Measurements from ENCODE around the gene MPLKIP. TPM values are rescaled to one million over a fixed set of nuclear protein-coding genes. Genes with fewer than 3 reads are reported as not detected.
"Not testable (repeated sequence)": the region's sequence is repeated elsewhere in the genome, so short reads cannot be mapped to it uniquely, and the experiment has no call there.

MPLKIP gene
- polyA plus RNA-seq (2013) = 41.5 TPM

GRCh38 chr7:40134428-40135316, at the start of gene MPLKIP, which contains the start of gene SUGCT:
TSS of gene MPLKIP (minus strand) at chr7:40134622. CDS start at chr7:40134567, 55 bp downstream.
TSS of gene SUGCT (plus strand) at chr7:40135005.
- under 1% methylated on average over 46 of the region's 75 CpGs for WGBS (ENCODE audit: insufficient coverage)
- H3K4me1 ChIP-seq (ENCODE audit: control extremely low read depth in 1 of 4, control insufficient read depth in 4 of 4, insufficient read depth in 4 of 4, low read length in 3 of 4) = peaks cover 5 to 20% (median 12%) of the 10 kb centered on the region in 4 experiments
- no peaks in the 10 kb centered on the region for H3K36me3 ChIP-seq (ENCODE audit: control insufficient read depth in 4 of 4, insufficient read depth in 4 of 4, low read length in 3 of 4)
- H3K9me3 ChIP-seq (ENCODE audit: control extremely low read depth in 1 of 5, control insufficient read depth in 4 of 5, insufficient read depth in 2 of 5, low read depth in 1 of 5, low read length in 4 of 5) = peaks cover 0 to 2% (median 0%) of the 10 kb centered on the region in 5 experiments
- DNase-seq = peak; percentile 92 to 96 (median 95)
- ChIA-PET CTCF (interaction anchor here (0.6 to 1.7 kb wide), 2 partner anchors 8 to 9 kb away, joined by 3 to 12 read pairs; no protein-coding TSS in a partner anchor), POLR2A (no interaction called here)
- H3K27me3 ChIP-seq (replicated peaks in 2 of 5; ENCODE audit: control insufficient read depth in 4 of 5, insufficient read depth in 5 of 5, low read length in 4 of 5) = peaks cover 0 to 4% (median 0%) of the 10 kb centered on the region in 5 experiments
- peak within 1 kb of the TSS; percentile 93 to 96 for H3K27ac ChIP-seq (ENCODE audit: insufficient read depth in 1 of 2, low read depth in 1 of 2, low read length in 2 of 2, poor library complexity in 1 of 2, severe bottlenecking in 2 of 2)
- H3K4me3 ChIP-seq (ENCODE audit: control insufficient read depth in 1 of 7, extremely low read depth in 1 of 7, insufficient read depth in 4 of 7, low read depth in 2 of 7, low read length in 6 of 7) = peak within 1 kb of the TSS; percentile 84 to 99 (median 95)

GRCh38 chr7:40182452-40182851, 48.0 kb upstream of the MPLKIP start:
- POLR2A ChIA-PET = no interaction called here
- 100% methylated on average over 1 of the region's 4 CpGs for WGBS (ENCODE audit: insufficient coverage)
- H3K9me3 ChIP-seq (ENCODE audit: control extremely low read depth in 1 of 5, control insufficient read depth in 4 of 5, insufficient read depth in 2 of 5, low read depth in 1 of 5, low read length in 4 of 5) = no peaks in the 10 kb centered on the region
- H3K4me1 ChIP-seq (ENCODE audit: control extremely low read depth in 1 of 4, control insufficient read depth in 4 of 4, insufficient read depth in 4 of 4, low read length in 3 of 4) = no peaks in the 10 kb centered on the region
- H3K27me3 ChIP-seq (replicated peaks in 2 of 5; ENCODE audit: control insufficient read depth in 4 of 5, insufficient read depth in 5 of 5, low read length in 4 of 5) = no peaks in the 10 kb centered on the region
- H3K36me3 ChIP-seq (ENCODE audit: control insufficient read depth in 4 of 4, insufficient read depth in 4 of 4, low read length in 3 of 4) = no peaks in the 10 kb centered on the region
- H3K27ac ChIP-seq (ENCODE audit: insufficient read depth in 1 of 2, low read depth in 1 of 2, low read length in 2 of 2, poor library complexity in 1 of 2, severe bottlenecking in 2 of 2) = no peak overlapping the region
- H3K4me3 ChIP-seq (ENCODE audit: control insufficient read depth in 1 of 7, extremely low read depth in 1 of 7, insufficient read depth in 4 of 7, low read depth in 2 of 7, low read length in 6 of 7) = no peak overlapping the region
- DNase-seq = no peak
- CTCF ChIA-PET = interaction anchor here (0.7 to 1.4 kb wide), 2 partner anchors 10 to 51 kb away, joined by 3 to 4 read pairs; no protein-coding TSS in a partner anchor

- WGBS (ENCODE audit: insufficient coverage) = 80% methylated on average over 1 of the region's 5 CpGs
- no peaks in the 10 kb centered on the region for H3K4me1 ChIP-seq (ENCODE audit: control extremely low read depth in 1 of 4, control insufficient read depth in 4 of 4, insufficient read depth in 4 of 4, low read length in 3 of 4)
- ChIA-PET CTCF (no interaction called here), POLR2A (no interaction called here)
- H3K9me3 ChIP-seq (ENCODE audit: control extremely low read depth in 1 of 5, control insufficient read depth in 4 of 5, insufficient read depth in 2 of 5, low read depth in 1 of 5, low read length in 4 of 5) = no peaks in the 10 kb centered on the region
- H3K36me3 ChIP-seq (ENCODE audit: control insufficient read depth in 4 of 4, insufficient read depth in 4 of 4, low read length in 3 of 4) = no peaks in the 10 kb centered on the region
- H3K4me3 ChIP-seq (ENCODE audit: control insufficient read depth in 1 of 7, extremely low read depth in 1 of 7, insufficient read depth in 4 of 7, low read depth in 2 of 7, low read length in 6 of 7) = no peak overlapping the region
- no peak overlapping the region for H3K27ac ChIP-seq (ENCODE audit: insufficient read depth in 1 of 2, low read depth in 1 of 2, low read length in 2 of 2, poor library complexity in 1 of 2, severe bottlenecking in 2 of 2)
- DNase-seq = no peak
- no peaks in the 10 kb centered on the region for H3K27me3 ChIP-seq (replicated peaks in 2 of 5; ENCODE audit: control insufficient read depth in 4 of 5, insufficient read depth in 5 of 5, low read length in 4 of 5)
These were observed 42.6 kb upstream of the MPLKIP start for GRCh38 chr7:40177071-40177470.

- Histone ChIP-seq H3K27me3 (replicated peaks in 2 of 5; ENCODE audit: control insufficient read depth in 4 of 5, insufficient read depth in 5 of 5, low read length in 4 of 5) (no peaks in the 10 kb centered on the region), H3K4me1 (ENCODE audit: control extremely low read depth in 1 of 4, control insufficient read depth in 4 of 4, insufficient read depth in 4 of 4, low read length in 3 of 4) (no peaks in the 10 kb centered on the region), H3K4me3 (ENCODE audit: control insufficient read depth in 1 of 7, extremely low read depth in 1 of 7, insufficient read depth in 4 of 7, low read depth in 2 of 7, low read length in 6 of 7) (no peak overlapping the region), H3K27ac (ENCODE audit: insufficient read depth in 1 of 2, low read depth in 1 of 2, low read length in 2 of 2, poor library complexity in 1 of 2, severe bottlenecking in 2 of 2) (no peak overlapping the region), H3K36me3 (ENCODE audit: control insufficient read depth in 4 of 4, insufficient read depth in 4 of 4, low read length in 3 of 4) (no peaks in the 10 kb centered on the region), H3K9me3 (ENCODE audit: control extremely low read depth in 1 of 5, control insufficient read depth in 4 of 5, insufficient read depth in 2 of 5, low read depth in 1 of 5, low read length in 4 of 5) (no peaks in the 10 kb centered on the region)
- ChIA-PET CTCF (no interaction called here), POLR2A (no interaction called here)
- DNase-seq = no peak
- 98% methylated on average over 6 of the region's 9 CpGs for WGBS (ENCODE audit: insufficient coverage)
These were observed 41.5 kb upstream of the MPLKIP start for GRCh38 chr7:40175725-40176510.

- H3K4me3 ChIP-seq (ENCODE audit: control insufficient read depth in 1 of 7, extremely low read depth in 1 of 7, insufficient read depth in 4 of 7, low read depth in 2 of 7, low read length in 6 of 7); DNase-seq; POLR2A ChIA-PET; H3K27me3 ChIP-seq (replicated peaks in 2 of 5; ENCODE audit: control insufficient read depth in 4 of 5, insufficient read depth in 5 of 5, low read length in 4 of 5); H3K4me1 ChIP-seq (ENCODE audit: control extremely low read depth in 1 of 4, control insufficient read depth in 4 of 4, insufficient read depth in 4 of 4, low read length in 3 of 4); H3K9me3 ChIP-seq (ENCODE audit: control extremely low read depth in 1 of 5, control insufficient read depth in 4 of 5, insufficient read depth in 2 of 5, low read depth in 1 of 5, low read length in 4 of 5); H3K27ac ChIP-seq (ENCODE audit: insufficient read depth in 1 of 2, low read depth in 1 of 2, low read length in 2 of 2, poor library complexity in 1 of 2, severe bottlenecking in 2 of 2); H3K36me3 ChIP-seq (ENCODE audit: control insufficient read depth in 4 of 4, insufficient read depth in 4 of 4, low read length in 3 of 4); CTCF ChIA-PET: not testable (repeated sequence)
- WGBS (ENCODE audit: insufficient coverage) = 100% methylated on average over 6 of the region's 6 CpGs
These were observed 40.8 kb upstream of the MPLKIP start for GRCh38 chr7:40175256-40175655.

- H3K36me3 ChIP-seq (ENCODE audit: control insufficient read depth in 4 of 4, insufficient read depth in 4 of 4, low read length in 3 of 4); H3K4me3 ChIP-seq (ENCODE audit: control insufficient read depth in 1 of 7, extremely low read depth in 1 of 7, insufficient read depth in 4 of 7, low read depth in 2 of 7, low read length in 6 of 7); H3K9me3 ChIP-seq (ENCODE audit: control extremely low read depth in 1 of 5, control insufficient read depth in 4 of 5, insufficient read depth in 2 of 5, low read depth in 1 of 5, low read length in 4 of 5); H3K27ac ChIP-seq (ENCODE audit: insufficient read depth in 1 of 2, low read depth in 1 of 2, low read length in 2 of 2, poor library complexity in 1 of 2, severe bottlenecking in 2 of 2); H3K4me1 ChIP-seq (ENCODE audit: control extremely low read depth in 1 of 4, control insufficient read depth in 4 of 4, insufficient read depth in 4 of 4, low read length in 3 of 4); DNase-seq; H3K27me3 ChIP-seq (replicated peaks in 2 of 5; ENCODE audit: control insufficient read depth in 4 of 5, insufficient read depth in 5 of 5, low read length in 4 of 5); POLR2A ChIA-PET: not testable (repeated sequence)
- CTCF ChIA-PET = interaction anchor here (0.9 kb wide), 1 partner anchor 9 kb away, joined by 3 read pairs; no protein-coding TSS in a partner anchor
- WGBS (ENCODE audit: insufficient coverage) = 91% methylated on average over 8 of the region's 13 CpGs
These were observed 38.7 kb upstream of the MPLKIP start for GRCh38 chr7:40173121-40173520.

GRCh38 chr7:40168266-40168665, 33.8 kb upstream of the MPLKIP start:
- POLR2A ChIA-PET; H3K27me3 ChIP-seq (replicated peaks in 2 of 5; ENCODE audit: control insufficient read depth in 4 of 5, insufficient read depth in 5 of 5, low read length in 4 of 5); H3K27ac ChIP-seq (ENCODE audit: insufficient read depth in 1 of 2, low read depth in 1 of 2, low read length in 2 of 2, poor library complexity in 1 of 2, severe bottlenecking in 2 of 2); DNase-seq; CTCF ChIA-PET; H3K9me3 ChIP-seq (ENCODE audit: control extremely low read depth in 1 of 5, control insufficient read depth in 4 of 5, insufficient read depth in 2 of 5, low read depth in 1 of 5, low read length in 4 of 5); H3K36me3 ChIP-seq (ENCODE audit: control insufficient read depth in 4 of 4, insufficient read depth in 4 of 4, low read length in 3 of 4); H3K4me1 ChIP-seq (ENCODE audit: control extremely low read depth in 1 of 4, control insufficient read depth in 4 of 4, insufficient read depth in 4 of 4, low read length in 3 of 4); H3K4me3 ChIP-seq (ENCODE audit: control insufficient read depth in 1 of 7, extremely low read depth in 1 of 7, insufficient read depth in 4 of 7, low read depth in 2 of 7, low read length in 6 of 7): not testable (repeated sequence)
- WGBS (ENCODE audit: insufficient coverage) = 100% methylated on average over 3 of the region's 3 CpGs

All from common myeloid progenitor, CD34-positive (primary cell).